Stimulated activated naive CD8-positive, alpha-beta T cell treated with anti-CD3 and anti-CD28 coated beads, Interleukin-15, Interleukin-2, amounts not matched to agents 100 U/mL and 50 U/mL, for 24 hours (primary cell): ENCODE data around the gene SHISA6.

ENCODE experiments used
- ATAC-seq: fragments of 150-1000 bp; cut with Tn5 transposase; one replicate; pipeline ENCODE4 v1.10.0; 2021
- DNase-seq: peaks from one replicate; pipeline ENCODE4 v3.0.0; 2021

The SHISA6 gene

GRCh38 chr17:11240841-11241610 is at the start of gene SHISA6:
Gene SHISA6 (plus strand): TSS chr17:11241213.
- DNase-seq (no peak), ATAC-seq (no peak)

DNA sequence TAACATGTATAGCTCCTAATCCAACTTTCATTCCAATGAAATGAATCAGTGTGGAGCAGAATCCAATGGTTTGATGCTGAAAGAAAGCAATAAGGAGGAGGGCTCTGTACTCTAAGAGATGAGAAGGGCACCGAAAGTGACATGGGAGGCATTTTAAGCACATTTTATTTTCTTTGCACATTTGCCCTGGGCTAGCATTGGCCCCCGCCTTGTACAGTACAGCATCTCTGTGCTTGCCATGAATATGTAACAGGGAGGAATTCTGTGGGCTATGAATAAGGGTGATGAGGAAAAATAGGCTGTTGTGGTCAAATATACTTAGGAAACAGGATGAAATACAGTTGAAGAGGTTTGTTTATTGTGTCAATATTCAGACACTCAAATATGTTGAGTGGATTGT is 45.2 kb upstream of the SHISA6 start:
- DNase-seq (no peak), ATAC-seq (no peak)

- ATAC-seq: no peak
Observed at GRCh38 chr17:11204991-11205390, 36.0 kb upstream of the SHISA6 start.

DNA sequence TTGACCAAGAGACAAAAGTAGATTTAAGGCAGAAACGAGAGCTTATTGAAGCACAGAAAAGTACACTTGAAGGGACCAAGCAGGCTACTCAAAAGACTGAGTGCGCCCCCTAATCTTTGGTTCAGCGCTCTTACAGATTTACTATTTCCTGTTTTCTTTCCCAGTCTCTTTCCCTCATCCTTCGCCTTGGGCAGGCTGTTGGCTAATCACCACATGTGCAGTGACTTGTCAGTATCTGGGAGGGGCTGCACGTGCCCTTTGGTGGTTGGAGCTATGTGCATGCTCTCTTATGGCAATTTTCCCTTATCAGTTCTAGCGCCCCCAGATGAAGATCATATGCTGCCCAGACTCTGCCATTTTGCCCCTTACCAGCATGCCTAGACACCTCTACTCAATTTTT is 35.4 kb upstream of the SHISA6 start:
- DNase-seq: no peak
- no peak for ATAC-seq

More at GRCh38 chr17:11204991-11205390, 36.0 kb upstream of the SHISA6 start:
- DNase-seq: no peak

DNA sequence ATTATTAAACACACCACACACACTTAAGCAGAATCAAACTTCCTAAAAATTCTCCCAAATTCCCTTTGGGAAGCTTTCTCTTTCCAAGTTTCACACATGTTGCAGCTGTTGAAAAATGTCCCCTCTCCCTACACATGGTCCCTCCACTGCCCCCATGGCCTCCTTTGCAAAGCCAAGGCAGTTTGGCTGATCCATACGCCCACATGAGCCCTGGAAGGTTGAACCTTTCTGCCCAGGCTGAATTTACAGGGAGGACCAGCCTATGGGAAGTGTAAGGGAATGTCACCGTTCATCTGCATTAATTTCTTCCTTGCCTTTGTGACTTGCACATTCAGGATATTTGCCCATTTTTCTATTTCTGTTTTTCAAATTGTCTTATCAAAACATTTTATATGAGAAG is 31.1 kb upstream of the SHISA6 start:
- DNase-seq (no peak), ATAC-seq (no peak)

DNA sequence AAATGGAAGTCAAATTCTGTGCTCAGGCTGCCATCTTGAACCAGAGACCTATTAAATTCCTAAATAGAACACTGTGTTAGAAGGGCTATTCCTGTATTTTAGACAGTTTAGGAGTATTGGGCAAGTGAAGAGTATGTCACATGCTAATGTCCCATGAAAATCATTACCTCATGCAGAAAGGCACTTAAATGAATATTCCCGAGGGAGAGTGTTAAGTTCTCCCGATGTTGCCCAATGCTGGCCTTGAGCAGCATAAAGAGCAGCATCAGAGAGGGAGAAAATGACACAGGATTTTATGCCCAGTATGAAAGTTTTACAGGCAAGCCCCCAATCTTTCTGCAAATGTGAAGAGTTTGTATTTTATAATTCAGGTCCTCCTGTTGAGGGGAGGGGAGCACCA is 28.2 kb upstream of the SHISA6 start:
- no peak for DNase-seq
- no peak for ATAC-seq

- ATAC-seq: no peak
- no peak for DNase-seq
Observed at GRCh38 chr17:11216976-11217375, 24.0 kb upstream of the SHISA6 start.

GRCh38 chr17:11221196-11221595 is 19.8 kb upstream of the SHISA6 start:
- DNase-seq (no peak), ATAC-seq (no peak)

DNA sequence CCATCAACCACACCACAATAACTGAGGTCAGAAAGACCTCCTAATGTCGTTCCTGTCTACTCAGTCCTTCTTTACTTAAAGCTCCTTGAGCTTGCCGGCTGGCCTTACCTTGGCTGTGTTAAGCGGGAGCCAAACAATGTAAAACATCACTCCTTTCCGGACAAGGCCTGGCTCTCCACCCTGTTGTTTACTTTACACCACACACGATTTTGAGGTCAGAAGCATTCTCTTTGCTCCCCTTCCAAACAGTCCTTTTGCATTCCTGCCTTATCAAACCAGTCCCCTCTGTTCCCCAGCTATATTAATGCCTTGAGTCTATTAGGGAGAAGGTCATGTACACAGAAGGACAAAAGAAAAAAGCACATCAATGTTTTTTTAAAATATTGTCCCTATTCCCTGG is 19.3 kb upstream of the SHISA6 start:
- no peak for DNase-seq
- no peak for ATAC-seq

GRCh38 chr17:11238705-11239104 is 2.3 kb upstream of the SHISA6 start:
- ATAC-seq (no peak), DNase-seq (no peak)

DNA sequence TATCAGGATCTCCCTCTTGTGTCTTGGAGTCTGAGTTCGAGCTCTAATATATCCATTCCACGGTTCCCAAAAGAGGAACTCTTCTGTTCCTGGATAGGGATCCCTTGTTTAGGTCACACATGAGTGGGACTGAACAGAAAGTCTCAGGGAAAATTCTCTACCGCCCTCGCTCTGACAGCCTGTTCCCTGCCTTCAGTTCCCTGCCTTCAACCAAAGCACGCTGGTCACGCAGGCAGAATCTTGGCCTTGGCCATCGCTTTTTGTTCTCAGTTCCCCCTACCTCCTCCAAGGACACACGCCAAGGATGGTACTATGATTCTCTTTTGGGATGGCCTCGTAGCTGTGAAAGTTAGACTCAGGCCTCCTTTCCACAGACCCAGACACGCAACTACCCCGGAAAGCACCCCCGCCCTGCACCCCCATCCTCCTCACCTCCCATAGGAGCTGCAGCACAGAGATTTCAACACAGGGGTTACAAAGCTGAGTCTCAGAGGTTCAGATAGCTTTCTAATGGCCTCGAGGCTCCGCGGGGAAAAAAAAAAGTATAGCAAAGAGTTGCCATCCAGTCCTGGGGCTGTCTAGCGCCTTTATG is 1.5 kb upstream of the SHISA6 start:
- ATAC-seq (no peak), DNase-seq (no peak)

GRCh38 chr17:11240041-11240840 is 772 bp upstream of the SHISA6 start:
- no peak for ATAC-seq
- DNase-seq: no peak

DNA sequence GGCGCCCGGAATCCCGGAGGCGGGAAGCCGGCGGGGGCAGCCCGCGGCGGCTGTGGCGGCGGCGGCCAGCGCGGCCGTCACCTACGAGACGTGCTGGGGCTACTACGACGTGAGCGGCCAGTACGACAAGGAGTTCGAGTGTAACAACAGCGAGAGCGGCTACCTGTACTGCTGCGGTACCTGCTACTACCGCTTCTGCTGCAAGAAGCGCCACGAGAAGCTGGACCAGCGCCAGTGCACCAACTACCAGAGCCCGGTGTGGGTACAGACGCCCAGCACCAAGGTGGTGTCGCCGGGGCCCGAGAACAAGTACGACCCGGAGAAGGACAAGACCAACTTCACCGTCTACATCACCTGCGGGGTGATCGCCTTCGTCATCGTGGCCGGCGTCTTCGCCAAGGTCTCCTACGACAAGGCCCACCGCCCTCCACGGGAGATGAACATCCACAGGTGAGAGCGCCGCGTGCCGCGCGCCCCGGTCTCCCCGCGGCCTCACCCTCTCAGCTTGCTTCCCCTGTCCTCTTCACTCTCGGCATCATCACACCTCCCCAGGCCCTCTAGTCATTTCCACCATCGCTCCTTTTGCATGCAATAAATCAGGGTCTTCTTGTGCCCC is 706 bp downstream of the SHISA6 start:
- peak; percentile 4 for DNase-seq
- ATAC-seq: no peak

DNA sequence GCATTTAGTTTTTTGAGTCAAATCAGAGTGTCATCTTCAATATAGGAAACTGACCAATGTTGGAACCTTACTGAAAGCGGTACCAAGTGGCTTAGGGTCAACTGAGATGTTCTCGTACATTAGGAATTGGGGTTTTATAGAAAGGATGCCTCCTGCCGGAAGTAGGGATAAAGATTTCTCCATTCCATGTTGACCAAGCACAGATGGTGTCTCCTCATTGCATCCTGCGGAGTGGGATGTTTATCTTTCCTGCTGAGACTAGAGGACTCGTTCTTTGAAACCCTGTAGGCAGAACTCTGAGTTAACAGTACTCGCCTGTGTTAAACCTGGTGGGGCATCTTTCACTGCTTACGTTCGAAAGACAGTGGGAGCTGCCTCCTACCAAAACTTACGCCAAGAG is 1.4 kb downstream of the SHISA6 start:
- DNase-seq: no peak
- no peak for ATAC-seq

- DNase-seq: no peak
- ATAC-seq: no peak
Observed at GRCh38 chr17:11244776-11245175, 3.8 kb downstream of the SHISA6 start.

GRCh38 chr17:11245187-11245586 is 4.2 kb downstream of the SHISA6 start:
- DNase-seq: no peak
- no peak for ATAC-seq

DNA sequence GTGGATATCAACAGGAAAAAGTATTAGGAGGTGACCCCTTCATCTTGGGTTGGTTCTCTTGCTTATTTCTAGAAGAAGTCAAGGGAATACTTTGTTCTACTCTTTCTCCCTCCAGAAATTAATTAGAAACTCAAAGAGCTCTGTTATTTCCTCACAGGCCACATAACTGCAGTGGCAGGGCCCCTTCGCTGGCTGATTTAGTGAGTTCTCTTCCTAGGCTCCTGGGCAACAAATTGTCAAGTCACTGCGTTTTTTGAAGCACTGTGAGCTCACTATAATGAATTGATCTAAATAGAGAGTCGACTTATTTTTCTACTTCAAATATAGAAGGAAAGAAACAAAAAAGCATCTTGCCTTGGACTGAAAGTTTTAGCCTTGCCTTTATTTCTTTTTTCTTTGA is 4.8 kb downstream of the SHISA6 start:
- DNase-seq (no peak), ATAC-seq (no peak)

GRCh38 chr17:11250161-11250560 is 9.1 kb downstream of the SHISA6 start:
- no peak for ATAC-seq
- no peak for DNase-seq

DNA sequence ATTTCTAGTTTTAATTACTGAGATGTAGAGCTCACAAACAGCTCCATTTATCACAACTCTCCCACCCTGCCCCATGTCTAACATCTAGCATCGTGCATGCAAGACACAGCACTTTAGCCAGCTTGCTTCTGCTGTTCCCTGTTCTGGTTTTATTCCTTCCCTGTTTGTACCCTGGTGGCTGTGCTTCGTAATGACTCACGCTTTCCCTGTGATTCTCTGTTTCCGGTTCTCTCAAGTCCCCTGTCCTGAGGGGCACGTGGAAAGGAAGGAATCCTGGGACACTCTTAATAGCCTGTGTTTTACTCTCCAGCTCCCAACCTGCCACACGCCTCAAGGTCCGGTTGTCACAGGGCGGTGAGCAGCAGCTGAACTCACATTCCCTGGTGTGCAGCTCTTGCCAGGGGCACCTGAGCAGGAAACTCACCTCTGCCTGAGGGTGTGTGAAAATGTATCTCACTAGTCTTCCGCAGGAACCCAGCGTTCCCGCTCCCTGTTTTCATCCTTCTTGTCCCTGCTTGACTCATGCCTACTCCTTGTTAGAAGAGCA is 10.6 kb downstream of the SHISA6 start:
- no peak for DNase-seq
- no peak for ATAC-seq

GRCh38 chr17:11252146-11252545 is 11.1 kb downstream of the SHISA6 start:
- DNase-seq (no peak), ATAC-seq (no peak)

GRCh38 chr17:11256877-11257276 is 15.9 kb downstream of the SHISA6 start:
- DNase-seq (no peak), ATAC-seq (no peak)

DNA sequence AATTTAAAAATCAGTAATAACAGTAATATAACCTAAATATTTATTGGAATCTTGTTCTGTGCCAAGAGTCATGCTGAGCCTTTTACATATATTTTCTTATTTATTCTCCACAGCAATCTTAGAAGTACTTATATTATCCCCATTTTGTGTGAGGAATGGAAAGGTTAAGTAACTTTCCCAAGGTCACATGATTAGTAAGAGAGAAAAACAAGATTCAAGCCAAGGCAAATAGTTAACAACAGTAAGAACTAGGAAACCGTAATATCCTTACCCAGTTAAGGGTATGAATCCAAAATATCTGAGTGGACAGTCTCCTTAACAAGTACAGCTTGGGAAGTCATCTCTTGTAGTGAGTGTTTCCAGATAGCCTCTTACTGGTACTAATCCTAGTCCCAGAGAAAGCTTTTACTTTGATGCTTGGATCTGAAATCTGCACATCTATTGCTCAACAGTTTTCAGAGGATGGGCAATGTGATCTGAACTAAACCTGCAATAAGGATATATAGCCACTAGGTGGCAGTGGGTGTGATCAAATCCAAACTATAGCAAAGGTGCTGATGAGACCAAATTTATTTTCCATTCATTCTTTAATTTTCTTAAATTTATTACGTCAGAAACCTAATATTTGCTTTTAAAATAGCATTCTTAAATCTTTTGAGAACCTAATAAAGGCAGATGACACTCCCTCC is 23.3 kb downstream of the SHISA6 start:
- no peak for ATAC-seq
- no peak for DNase-seq
